Measurements from ENCODE around the gene ACTG1.

DNA sequence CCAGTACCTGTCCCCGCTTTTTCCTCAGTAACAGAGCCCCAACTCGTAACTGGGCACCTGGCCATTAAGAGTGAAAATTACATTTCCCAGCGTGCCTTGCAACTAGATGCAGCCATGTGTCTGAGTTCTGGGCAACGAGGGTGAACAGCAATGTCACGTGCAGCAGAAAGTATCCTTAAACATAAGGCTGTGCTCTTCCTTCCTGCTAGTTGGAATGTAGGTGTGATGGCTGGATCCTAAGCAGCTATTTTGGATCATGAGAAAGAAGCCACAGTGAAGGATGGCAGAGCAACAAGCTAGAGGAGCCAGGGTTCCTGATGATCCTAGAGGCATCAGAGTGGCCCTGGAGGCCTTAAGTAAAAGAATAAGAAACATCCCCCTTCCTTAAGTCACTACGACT is 36.0 kb downstream of the ACTG1 start:
- TF ChIP-seq, protein P1, sequence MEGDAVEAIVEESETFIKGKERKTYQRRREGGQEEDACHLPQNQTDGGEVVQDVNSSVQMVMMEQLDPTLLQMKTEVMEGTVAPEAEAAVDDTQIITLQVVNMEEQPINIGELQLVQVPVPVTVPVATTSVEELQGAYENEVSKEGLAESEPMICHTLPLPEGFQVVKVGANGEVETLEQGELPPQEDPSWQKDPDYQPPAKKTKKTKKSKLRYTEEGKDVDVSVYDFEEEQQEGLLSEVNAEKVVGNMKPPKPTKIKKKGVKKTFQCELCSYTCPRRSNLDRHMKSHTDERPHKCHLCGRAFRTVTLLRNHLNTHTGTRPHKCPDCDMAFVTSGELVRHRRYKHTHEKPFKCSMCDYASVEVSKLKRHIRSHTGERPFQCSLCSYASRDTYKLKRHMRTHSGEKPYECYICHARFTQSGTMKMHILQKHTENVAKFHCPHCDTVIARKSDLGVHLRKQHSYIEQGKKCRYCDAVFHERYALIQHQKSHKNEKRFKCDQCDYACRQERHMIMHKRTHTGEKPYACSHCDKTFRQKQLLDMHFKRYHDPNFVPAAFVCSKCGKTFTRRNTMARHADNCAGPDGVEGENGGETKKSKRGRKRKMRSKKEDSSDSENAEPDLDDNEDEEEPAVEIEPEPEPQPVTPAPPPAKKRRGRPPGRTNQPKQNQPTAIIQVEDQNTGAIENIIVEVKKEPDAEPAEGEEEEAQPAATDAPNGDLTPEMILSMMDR (conservative IDR thresholded peaks at IDR 0.05), result no peak
- TF ChIP-seq ZFX (IDR thresholded peaks at IDR 0.05), result no peak
